Measurements from ENCODE around the gene MIAT.

- no peak for TF ChIP-seq EZH2 (optimal IDR thresholded peaks at IDR 0.05; ENCODE audit: low read depth, low read length)
- TF ChIP-seq, protein P1, sequence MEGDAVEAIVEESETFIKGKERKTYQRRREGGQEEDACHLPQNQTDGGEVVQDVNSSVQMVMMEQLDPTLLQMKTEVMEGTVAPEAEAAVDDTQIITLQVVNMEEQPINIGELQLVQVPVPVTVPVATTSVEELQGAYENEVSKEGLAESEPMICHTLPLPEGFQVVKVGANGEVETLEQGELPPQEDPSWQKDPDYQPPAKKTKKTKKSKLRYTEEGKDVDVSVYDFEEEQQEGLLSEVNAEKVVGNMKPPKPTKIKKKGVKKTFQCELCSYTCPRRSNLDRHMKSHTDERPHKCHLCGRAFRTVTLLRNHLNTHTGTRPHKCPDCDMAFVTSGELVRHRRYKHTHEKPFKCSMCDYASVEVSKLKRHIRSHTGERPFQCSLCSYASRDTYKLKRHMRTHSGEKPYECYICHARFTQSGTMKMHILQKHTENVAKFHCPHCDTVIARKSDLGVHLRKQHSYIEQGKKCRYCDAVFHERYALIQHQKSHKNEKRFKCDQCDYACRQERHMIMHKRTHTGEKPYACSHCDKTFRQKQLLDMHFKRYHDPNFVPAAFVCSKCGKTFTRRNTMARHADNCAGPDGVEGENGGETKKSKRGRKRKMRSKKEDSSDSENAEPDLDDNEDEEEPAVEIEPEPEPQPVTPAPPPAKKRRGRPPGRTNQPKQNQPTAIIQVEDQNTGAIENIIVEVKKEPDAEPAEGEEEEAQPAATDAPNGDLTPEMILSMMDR (IDR thresholded peaks at IDR 0.05; ENCODE audit: low read length) = no peak
These were observed 42.2 kb upstream of the MIAT start for GRCh38 chr22:26615149-26615548.
